SKM-1 (cell line): ENCODE data around the gene CACNG1.
"Not testable (repeated sequence)": the region's sequence is repeated elsewhere in the genome, so short reads cannot be mapped to it uniquely, and the experiment has no call there.

Experiments
- DNase-seq: peaks from one replicate; lab custom pipeline; 2025; ENCODE audit not compliant: unreplicated experiment; lab: John Stamatoyannopoulos, UW

Gene CACNG1

DNA sequence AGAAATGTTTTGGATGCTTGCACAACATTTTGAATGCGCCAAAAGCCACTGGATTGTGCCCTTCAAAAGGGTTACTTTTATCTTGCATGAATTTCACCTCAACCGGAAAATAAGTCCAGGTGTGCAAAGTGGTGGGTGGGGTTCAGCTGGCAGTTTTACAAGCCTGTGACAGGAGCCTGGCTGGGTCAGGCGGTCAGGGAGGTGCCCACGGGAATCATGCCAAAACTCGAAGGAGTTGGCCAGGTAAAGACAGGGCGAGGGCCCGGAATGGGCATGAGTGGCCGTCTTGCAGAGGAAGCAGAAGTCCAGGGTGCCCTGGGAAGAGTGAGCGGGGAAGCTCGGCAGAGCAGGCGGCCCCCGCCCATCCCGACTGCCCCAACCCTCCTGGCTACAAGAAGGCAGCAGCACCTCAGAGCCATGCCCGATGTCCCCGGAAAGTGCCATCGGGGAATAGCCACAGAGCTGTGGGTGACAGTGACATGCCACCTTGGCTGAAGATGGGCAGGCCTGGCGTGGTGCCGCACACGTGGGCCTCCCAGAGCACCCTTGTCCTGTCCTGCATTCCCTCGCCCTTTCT is 19.1 kb upstream of the CACNG1 start:
- DNase-seq, result no peak

GRCh38 chr17:67026341-67026740 is 18.0 kb upstream of the CACNG1 start:
- no peak for DNase-seq

DNA sequence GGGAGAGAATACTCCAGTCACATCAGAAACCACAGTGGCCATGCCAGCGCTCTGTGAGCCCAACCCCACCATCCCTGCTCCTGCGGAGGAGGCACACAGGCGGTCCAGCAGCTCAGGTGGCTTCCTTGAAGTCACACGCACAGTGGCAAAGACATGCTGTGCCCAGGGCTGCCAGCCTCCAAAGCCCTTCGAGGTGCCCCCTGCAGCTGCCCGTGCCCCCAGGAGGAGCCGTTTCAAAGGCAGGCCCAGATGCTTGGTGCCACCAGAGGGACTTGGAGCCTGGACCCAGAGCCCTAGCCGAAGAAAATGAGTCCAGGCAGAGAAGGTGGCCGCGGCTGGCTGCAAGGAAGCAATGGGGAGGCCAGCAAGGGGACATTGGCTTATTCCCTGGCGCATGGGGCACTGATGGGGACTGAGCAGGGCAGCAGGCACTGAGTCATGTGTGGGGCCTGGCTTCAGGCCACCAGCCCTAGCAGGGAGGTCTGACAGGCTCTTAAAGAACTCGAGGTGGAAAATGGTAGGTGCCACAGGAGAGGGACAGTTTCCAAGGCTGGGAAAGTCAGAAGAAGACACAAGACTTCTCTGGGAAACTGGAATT is 17.2 kb upstream of the CACNG1 start:
- DNase-seq, result no peak

GRCh38 chr17:67030641-67031040 is 13.7 kb upstream of the CACNG1 start:
- no peak for DNase-seq

DNA sequence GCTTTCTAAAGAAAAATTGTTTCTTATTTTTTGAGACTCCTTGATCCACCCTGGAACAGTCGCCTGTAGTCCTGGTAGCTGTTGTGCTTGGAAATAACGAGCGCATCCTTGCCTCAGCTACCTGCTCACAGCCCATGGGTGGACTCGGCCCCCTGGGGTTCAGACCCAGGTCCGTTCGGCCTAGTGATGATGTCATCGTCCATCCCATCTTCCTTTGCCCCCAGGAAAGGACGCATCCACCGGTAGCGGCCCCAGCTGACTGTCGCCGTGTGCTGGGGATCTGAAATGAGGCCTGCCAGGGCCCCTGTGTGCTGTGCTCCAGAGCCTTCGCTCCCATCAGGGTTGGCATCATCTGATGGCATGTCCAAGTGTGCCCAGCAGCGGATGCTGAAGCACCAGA is 12.0 kb upstream of the CACNG1 start:
- DNase-seq, result no peak

GRCh38 chr17:67032985-67033384 is 11.4 kb upstream of the CACNG1 start:
- DNase-seq, result no peak

DNA sequence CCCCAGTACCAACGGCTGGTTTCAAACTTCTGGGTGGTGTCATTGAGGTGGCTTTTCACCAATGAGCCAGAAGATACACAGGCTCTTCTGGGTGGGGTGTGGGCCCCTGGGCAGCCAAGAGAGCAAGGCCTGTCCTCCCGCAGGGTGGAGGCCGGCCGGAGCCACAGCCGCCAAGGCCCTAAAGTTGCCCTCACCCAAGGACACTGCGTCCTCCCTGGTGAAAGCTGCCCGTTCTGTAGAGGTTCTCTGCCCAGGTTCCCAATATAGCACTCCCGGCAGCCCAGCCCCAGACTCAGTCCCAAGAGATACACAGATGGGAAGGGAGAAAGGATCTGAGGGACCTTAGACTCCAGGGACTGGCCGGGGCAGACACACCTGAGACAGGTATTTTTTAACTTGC is 10.7 kb upstream of the CACNG1 start:
- DNase-seq, result no peak

GRCh38 chr17:67035131-67036083 is 8.9 kb upstream of the CACNG1 start:
- DNase-seq, result no peak

- no peak for DNase-seq
Measured at GRCh38 chr17:67038861-67039365, 5.4 kb upstream of the CACNG1 start.

DNA sequence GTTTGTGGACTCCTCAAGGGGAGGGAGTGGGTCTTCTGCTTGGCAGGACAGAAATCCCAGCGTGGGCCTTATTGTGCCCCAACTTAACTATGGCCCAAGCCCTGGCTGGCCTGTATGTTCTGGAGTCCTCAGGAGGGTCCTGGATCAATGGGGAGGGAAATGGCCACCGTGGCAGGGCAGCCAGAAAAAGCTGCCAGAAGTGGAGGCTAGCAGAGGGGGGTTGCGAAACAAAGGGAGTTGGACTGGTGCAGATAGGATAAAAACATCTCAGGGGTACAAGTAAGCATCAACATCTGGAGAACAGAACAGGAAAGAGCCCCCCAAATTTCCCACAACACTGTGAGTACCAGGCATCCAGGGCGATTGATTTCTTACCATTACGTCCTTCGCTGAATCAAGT is 3.7 kb upstream of the CACNG1 start:
- no peak for DNase-seq

- DNase-seq, result not testable (repeated sequence)
Measured at GRCh38 chr17:67041119-67041518, 3.2 kb upstream of the CACNG1 start.

DNA sequence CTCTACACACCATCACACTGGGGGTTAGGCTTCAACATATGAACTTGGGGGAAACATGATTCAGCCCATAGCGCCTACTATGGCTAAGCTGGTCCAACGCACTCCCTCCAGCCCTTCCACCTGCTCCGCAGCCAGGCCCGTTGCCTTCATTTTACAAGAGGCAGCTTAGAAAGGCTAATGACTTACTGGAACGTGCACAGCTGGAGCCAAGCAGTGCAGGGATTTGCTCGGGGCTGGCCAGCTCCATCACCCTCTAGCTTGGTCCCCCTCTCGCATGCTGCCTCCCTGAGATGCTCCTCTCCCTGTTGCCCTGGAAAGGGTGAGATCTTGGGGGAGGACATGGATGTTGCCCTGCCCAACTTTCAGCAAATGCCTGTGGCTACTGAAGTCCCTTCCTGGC is 2.8 kb upstream of the CACNG1 start:
- no peak for DNase-seq

- DNase-seq, result no peak
Measured at GRCh38 chr17:67041941-67042899, 2.1 kb upstream of the CACNG1 start.

DNA sequence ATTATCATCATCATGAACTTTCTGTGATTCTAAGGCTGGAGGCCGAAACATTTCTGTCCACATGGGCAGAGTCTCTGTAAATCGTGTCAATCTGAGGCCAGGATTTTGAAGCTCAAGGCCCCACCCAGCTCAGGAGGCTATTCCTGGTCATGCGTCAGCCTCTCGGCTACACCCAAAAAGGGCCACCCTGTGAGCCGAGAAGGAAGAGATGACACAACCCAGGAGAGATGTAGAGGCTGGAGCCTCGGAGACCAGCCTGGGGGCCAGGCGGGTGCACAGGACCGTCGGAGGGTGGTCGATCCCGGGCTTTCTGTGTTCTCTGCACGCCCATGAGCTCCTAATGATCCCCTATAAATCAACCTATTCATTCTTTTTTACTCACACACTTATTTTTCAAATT is 1.1 kb upstream of the CACNG1 start:
- DNase-seq, result no peak

GRCh38 chr17:67044940-67045339 is 586 bp downstream of the CACNG1 start:
- no peak for DNase-seq

- no peak for DNase-seq
Measured at GRCh38 chr17:67046398-67046797, 2.0 kb downstream of the CACNG1 start.

DNA sequence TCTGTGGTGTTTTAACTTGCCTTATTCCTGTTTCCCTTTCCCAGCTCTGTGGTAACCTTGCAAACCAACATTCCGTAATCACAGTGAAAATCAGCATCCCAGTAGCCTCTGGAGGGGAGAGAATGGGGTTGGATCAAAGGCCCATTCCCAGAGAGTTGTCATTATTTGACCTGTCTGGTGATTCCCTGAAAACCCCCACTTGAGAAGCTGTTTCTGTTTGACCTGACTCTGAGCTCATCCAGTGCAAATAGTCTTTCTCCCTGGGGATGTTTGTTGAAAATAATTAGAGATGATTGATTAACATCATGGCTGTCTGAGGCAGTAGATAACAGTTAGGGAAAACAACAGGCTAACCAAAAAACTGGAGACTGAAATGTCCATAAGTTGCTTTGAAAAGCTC is 3.0 kb downstream of the CACNG1 start:
- no peak for DNase-seq

DNA sequence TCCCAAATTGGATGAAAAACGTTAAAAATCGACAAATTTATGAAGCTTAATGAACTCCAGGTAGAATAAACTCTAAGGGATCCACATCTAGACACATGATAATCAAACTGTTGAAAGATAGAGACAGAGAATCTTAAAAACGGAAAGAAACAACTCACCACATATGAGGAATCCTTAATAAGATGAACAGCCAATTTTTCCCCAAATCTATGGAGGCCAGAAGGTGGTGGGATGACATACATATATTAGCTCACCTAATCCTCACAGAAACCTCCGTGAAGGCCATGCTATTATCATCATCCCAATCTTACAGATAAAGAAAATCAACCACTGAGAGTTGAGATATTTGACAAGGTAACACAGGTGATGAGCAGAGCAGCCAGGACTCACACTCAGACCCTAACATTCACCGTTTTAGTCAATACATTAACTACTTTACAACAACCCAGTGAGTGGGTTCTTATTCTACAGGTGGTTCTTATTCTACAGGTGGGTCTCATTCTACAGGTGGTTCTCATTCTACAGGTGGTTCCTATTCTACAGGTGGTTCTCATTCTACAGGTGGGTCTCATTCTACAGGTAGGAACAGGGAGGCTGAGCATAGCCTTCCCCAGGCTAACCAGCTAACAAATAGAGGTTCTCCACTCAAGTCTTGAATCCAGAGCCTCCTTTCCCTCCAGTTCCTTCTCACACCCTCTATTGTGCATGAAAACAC is 4.8 kb downstream of the CACNG1 start:
- DNase-seq, result no peak

- no peak for DNase-seq
Measured at GRCh38 chr17:67050066-67050465, 5.7 kb downstream of the CACNG1 start.

DNA sequence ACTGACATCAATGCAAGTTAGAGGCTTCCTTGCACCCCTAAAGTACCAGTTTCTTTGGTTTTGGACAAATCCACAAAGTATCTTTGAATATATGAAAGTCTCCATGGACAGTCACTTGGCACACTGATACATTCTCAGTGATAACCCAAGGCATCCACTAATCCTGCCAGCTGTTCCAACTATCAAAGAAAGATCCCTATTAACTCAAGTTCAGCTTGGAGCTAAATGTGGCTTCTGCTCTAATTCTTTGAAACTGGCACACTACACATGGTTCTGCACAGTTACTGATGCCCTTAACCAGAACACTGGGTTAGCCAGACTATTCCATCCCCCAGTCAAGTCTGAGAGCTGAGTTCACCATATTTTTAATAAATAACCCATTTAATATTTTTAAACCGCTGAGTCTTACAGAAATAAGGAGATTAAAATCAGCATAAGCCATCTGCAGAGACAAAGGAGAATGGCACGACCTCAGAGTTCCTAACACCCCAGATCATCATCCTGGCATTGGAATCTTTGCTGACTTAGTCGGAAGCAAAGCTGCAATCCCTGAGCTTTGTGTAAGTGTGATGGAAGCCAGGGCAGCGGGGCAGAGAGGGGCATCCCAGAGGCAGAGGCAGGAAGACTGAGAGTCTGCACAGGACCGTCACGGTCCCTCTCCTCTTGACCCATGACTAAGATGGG is 6.3 kb downstream of the CACNG1 start:
- no peak for DNase-seq
